ENCODE results near the gene BST2.

Gene BST2

DNA sequence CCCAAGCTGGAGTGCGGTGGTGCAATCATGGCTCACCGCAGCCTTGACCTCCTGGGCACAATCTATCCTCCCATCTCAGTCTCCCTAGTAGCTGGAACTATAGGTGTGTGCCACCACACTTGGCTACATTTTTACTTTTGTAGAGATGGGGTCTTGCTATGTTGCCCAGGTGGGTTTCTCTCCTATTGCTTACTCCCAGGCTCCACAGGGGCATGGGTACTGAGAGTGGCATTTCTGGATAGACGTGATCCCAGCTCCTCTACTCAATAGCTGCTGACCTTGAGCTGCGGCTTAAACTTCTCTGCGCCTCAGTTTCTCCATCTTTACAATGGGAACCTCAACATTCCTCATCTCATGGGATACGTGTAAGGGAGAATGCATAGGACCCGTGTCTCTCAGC lies 26.0 kb upstream of the BST2 start:
- no peak overlapping the region for H3K27ac Mint-ChIP-seq (ENCODE audit: low read depth)
- no peaks in the 10 kb centered on the region for H3K27me3 Mint-ChIP-seq
- H3K9me3 Mint-ChIP-seq: no peaks in the 10 kb centered on the region
- DNase-seq (ENCODE audit: low spot score in 2 of 2) (no peak), ATAC-seq (replicated peaks; ENCODE audit: extremely low read depth, poor library complexity, severe bottlenecking) (no peak)
- no peaks in the 10 kb centered on the region for H3K36me3 Mint-ChIP-seq (ENCODE audit: insufficient read depth)
- H3K4me1 Mint-ChIP-seq: no peaks in the 10 kb centered on the region
- H3K4me3 Mint-ChIP-seq: no peak overlapping the region

DNA sequence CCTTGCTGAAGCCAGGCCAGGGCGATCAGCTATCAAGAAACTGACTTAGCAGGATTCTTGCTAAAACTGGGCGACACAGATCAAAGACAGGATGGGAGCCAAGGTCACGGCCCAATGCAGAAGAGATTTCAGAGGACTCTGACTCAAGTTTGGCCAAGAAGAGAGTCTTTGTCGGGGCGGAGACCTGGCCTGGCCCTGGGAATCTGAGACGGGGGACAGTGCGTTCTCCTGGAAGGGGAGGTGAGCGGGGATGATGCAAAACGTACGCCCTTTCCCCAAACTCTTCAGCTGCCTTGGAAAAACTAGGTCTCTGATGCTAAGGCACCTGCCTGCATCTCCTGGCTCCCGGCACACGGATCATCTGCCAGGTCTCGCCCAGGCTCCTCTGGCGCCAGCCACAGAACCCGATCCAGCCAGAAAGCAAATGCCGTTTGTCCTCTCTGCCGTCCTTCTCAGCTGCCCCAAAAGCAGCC lies 24.2 kb upstream of the BST2 start:
- Mint-ChIP-seq H3K4me3 (no peak overlapping the region), H3K9me3 (no peaks in the 10 kb centered on the region), H3K36me3 (ENCODE audit: insufficient read depth) (no peaks in the 10 kb centered on the region), H3K27ac (ENCODE audit: low read depth) (no peak overlapping the region), H3K27me3 (no peaks in the 10 kb centered on the region), H3K4me1 (no peaks in the 10 kb centered on the region)
- no peak for DNase-seq (ENCODE audit: low spot score in 2 of 2)
- ATAC-seq (replicated peaks; ENCODE audit: extremely low read depth, poor library complexity, severe bottlenecking): no peak

DNA sequence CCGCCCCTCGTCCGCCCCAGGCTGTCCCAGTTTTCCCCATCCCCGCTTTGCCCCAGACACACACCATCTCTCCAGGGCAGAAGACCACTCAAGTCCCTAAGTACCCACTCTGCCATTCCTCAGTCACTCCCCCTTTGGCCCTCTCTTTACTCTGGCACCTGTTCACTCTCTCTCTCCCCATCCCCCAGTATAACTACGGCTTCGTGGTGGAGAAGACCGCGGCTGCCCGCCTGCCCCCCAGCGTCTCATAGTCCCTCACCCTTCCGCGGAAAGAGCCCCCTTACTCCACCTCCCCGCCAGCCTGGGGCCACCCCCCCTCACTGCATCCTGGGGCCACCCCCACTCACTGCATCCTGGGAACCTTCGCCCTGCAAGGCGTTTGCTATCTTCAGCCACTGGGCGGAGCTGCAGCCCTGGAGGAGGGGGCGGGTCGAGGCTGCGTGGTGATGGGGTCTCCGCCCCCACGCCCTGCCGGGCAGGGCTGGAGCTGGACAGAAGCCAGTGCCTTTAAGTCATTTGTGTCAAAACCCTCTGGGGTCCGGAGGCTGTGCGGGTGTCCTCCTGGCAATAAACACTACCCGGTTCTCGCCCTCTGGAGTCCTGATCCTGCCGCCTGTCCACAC lies 19.4 kb upstream of the BST2 start:
- no peaks in the 10 kb centered on the region for H3K9me3 Mint-ChIP-seq
- H3K27ac Mint-ChIP-seq (ENCODE audit: low read depth): no peak overlapping the region
- no peak overlapping the region for H3K4me3 Mint-ChIP-seq
- H3K4me1 Mint-ChIP-seq: peaks cover 8% of the 10 kb centered on the region
- no peaks in the 10 kb centered on the region for H3K27me3 Mint-ChIP-seq
- H3K36me3 Mint-ChIP-seq (ENCODE audit: insufficient read depth): peaks cover 5% of the 10 kb centered on the region
- ATAC-seq (replicated peaks; ENCODE audit: extremely low read depth, poor library complexity, severe bottlenecking): no peak
- no peak for DNase-seq (ENCODE audit: low spot score in 2 of 2)

DNA sequence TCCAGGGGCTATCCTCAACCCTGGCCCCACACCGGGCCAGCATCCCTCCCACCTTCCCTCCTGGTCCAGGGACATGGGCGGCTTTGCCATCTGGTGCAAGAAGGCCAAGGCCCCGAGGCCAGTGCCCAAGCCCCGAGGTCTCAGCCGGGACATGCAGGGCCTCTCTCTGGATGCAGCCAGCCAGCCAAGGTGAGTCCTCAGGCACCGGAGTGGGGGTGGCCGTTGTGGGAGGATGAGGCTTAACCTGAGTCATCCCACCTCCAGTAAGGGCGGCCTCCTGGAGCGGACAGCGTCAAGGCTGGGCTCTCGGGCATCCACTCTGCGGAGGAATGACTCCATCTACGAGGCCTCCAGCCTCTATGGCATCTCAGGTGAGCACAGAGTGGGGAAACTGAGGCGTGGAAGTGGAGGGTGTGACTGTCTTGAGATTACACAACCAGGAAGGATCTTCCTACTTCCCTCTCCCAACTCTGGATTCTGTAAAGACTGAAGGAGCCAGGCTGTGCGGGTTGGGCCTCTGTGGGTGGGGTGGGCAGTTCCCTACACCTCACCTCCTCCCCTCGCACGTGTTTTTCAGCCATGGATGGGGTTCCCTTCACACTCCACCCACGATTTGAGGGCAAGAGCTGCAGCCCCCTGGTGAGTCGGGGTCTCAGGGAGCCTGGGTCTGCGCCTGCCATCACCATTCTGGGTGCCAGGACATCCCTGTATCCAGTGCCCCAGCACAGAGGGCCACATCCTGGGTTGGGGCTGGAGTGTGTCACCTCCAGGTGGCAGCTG lies 18.2 kb upstream of the BST2 start:
- H3K4me3 Mint-ChIP-seq: no peak overlapping the region
- H3K27ac Mint-ChIP-seq (ENCODE audit: low read depth): no peak overlapping the region
- H3K36me3 Mint-ChIP-seq (ENCODE audit: insufficient read depth): peaks cover 7% of the 10 kb centered on the region
- peaks cover 13% of the 10 kb centered on the region for H3K4me1 Mint-ChIP-seq
- no peaks in the 10 kb centered on the region for H3K27me3 Mint-ChIP-seq
- ATAC-seq (replicated peaks; ENCODE audit: extremely low read depth, poor library complexity, severe bottlenecking) (no peak), DNase-seq (ENCODE audit: low spot score in 2 of 2) (no peak)
- H3K9me3 Mint-ChIP-seq: no peaks in the 10 kb centered on the region

DNA sequence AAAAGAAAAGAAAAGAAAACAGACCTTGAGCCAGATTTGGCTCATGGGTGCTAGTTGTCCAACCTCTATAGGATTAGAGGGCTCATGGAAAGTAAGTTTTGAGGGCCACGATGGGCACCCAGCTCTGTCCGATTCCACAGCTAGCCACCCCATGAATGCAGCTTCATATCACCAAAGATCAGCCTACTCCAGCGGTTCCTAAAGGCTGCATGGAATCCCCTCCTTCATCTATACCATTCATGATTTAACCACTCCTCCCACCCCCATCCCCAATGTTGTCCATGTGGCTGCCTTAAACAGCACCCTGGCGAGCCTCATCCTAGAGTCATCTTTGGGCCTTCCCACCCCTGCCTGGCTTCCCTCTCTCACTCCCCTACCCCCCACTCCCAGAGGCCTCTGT lies 16.5 kb upstream of the BST2 start:
- Mint-ChIP-seq H3K9me3 (no peaks in the 10 kb centered on the region), H3K27ac (ENCODE audit: low read depth) (no peak overlapping the region), H3K4me3 (no peak overlapping the region), H3K27me3 (no peaks in the 10 kb centered on the region), H3K4me1 (peaks cover 15% of the 10 kb centered on the region), H3K36me3 (ENCODE audit: insufficient read depth) (peaks cover 7% of the 10 kb centered on the region)
- DNase-seq (ENCODE audit: low spot score in 2 of 2) (no peak), ATAC-seq (replicated peaks; ENCODE audit: extremely low read depth, poor library complexity, severe bottlenecking) (no peak)

DNA sequence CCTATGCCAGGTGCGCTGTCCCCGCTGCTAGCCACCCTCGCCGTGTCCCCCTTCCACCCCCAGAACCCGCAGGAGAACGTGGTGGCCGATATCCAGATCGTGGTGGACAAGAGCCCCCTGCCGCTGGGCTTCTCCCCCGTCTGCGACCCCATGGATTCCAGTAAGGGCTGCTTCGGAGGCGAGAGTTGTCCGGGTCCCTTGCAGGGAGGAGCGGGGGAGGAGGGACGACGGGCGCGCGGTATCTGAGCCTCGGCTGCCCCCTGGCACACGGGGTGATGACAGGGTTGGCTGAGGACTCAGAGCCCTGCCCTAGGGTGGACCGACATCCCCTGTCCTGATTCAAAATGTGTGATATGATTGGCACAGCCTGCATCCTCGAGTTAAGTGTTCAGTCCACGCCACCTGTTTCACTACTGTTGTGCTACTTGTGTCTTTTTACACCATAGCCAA lies 15.1 kb upstream of the BST2 start:
- H3K4me3 Mint-ChIP-seq: peak overlapping the region; percentile 87
- H3K36me3 Mint-ChIP-seq (ENCODE audit: insufficient read depth): peaks cover 8% of the 10 kb centered on the region
- no peaks in the 10 kb centered on the region for H3K9me3 Mint-ChIP-seq
- peaks cover 18% of the 10 kb centered on the region for H3K4me1 Mint-ChIP-seq
- DNase-seq (ENCODE audit: low spot score in 2 of 2): no peak
- H3K27me3 Mint-ChIP-seq: no peaks in the 10 kb centered on the region
- no peak for ATAC-seq (replicated peaks; ENCODE audit: extremely low read depth, poor library complexity, severe bottlenecking)
- no peak overlapping the region for H3K27ac Mint-ChIP-seq (ENCODE audit: low read depth)

DNA sequence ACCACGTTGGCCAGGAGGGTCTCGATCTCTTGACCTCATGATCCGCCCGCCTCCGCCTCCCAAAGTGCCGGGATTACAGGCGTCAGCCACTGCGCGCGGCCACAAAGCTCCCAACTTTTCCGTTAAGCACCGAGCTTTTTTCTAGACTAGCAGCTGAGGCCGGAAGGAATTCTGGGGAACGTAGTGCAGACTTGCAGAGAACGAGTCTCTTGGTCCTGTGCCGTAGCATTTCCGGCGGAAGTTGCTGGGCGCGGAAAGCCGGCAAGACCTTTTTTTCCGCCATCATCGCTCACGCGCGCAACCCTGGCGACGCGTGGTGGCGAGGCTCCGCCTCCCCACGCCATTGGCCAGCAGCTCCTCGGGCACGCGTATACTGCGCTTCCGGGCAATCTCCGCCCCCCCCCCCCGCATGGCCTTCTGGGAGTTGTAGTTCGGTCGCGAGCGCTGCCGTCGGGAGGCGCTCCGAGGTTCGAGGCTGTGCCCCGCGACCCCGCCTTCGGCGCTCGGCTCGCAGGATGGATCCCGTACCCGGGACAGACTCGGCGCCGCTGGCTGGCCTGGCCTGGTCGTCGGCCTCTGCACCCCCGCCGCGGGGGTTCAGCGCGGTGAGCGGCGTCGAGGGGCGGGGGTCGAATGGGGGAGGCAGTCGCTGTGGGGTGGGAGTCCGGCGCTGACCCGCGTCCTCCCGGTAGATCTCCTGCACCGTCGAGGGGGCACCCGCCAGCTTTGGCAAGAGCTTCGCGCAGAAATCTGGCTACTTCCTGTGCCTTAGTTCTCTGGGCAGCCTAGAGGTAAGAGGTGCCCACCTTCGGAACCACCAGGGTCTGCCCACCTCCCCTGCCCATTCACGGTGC lies 14.4 kb upstream of the BST2 start, which contains the start of gene MVB12A:
TSS of gene MVB12A (plus strand) at position 427 of the 854 bp plus-strand sequence. CDS start at position 516, 89 bp downstream.
- Mint-ChIP-seq H3K27me3 (no peaks in the 10 kb centered on the region), H3K36me3 (ENCODE audit: insufficient read depth) (peaks cover 8% of the 10 kb centered on the region), H3K27ac (ENCODE audit: low read depth) (peak within 1 kb of the TSS; percentile 76), H3K4me3 (peak within 1 kb of the TSS; percentile 87), H3K9me3 (no peaks in the 10 kb centered on the region), H3K4me1 (peaks cover 18% of the 10 kb centered on the region)
- peak; percentile 94 for ATAC-seq (replicated peaks; ENCODE audit: extremely low read depth, poor library complexity, severe bottlenecking)
- DNase-seq (ENCODE audit: low spot score in 2 of 2): peak; percentile 85 to 93

DNA sequence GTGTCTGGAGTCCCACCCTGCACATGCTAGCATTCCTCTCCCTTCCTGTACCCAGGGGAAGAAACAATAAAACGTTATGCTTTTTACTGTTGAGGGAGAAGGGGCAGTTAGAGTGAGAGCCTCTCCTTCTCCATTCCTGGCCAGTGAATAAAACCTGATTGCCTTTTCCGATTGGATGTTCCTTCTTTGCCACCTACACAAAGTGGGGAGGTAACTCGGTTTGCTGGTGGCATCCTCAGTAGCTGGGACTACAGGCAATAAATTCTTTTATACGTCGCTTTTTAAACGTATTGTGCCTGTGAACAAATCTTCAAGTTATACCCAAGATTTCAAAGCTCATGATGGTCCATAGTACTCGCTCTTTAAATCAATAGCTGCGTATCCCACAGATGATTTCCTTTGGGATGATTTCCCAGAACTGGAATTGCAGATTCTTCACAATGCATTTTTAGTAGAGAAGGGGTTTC lies 13.8 kb upstream of the BST2 start:
- H3K27me3 Mint-ChIP-seq: no peaks in the 10 kb centered on the region
- DNase-seq (ENCODE audit: low spot score in 2 of 2) (no peak), ATAC-seq (replicated peaks; ENCODE audit: extremely low read depth, poor library complexity, severe bottlenecking) (no peak)
- H3K27ac Mint-ChIP-seq (ENCODE audit: low read depth): peak overlapping the region; percentile 76
- H3K4me1 Mint-ChIP-seq: peaks cover 18% of the 10 kb centered on the region
- H3K9me3 Mint-ChIP-seq: no peaks in the 10 kb centered on the region
- peak overlapping the region; percentile 87 for H3K4me3 Mint-ChIP-seq
- peaks cover 9% of the 10 kb centered on the region for H3K36me3 Mint-ChIP-seq (ENCODE audit: insufficient read depth)

DNA sequence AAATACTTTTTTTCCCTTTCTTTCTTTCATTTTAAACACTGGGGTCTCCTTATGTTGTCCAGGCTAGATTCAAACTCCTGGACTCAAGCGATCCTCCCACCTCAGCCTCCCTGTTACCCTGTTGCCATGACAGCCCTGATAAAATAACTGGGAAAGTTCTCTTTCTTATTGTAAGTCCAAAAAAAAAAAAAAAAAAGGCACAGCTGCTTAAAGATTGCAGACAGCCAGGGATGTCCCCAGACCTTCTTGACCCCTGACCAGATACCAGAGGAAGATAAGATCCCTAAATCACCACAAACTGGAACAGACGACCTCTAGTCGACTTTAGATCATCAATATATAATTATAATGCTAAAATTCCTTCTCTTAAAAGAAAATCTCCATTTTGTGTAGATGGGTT lies 13.3 kb upstream of the BST2 start:
- DNase-seq (ENCODE audit: low spot score in 2 of 2) (no peak), ATAC-seq (replicated peaks; ENCODE audit: extremely low read depth, poor library complexity, severe bottlenecking) (no peak)
- no peak overlapping the region for H3K27ac Mint-ChIP-seq (ENCODE audit: low read depth)
- H3K4me1 Mint-ChIP-seq: peaks cover 18% of the 10 kb centered on the region
- peaks cover 13% of the 10 kb centered on the region for H3K36me3 Mint-ChIP-seq (ENCODE audit: insufficient read depth)
- H3K4me3 Mint-ChIP-seq: peak overlapping the region; percentile 87
- H3K9me3 Mint-ChIP-seq: no peaks in the 10 kb centered on the region
- H3K27me3 Mint-ChIP-seq: no peaks in the 10 kb centered on the region

DNA sequence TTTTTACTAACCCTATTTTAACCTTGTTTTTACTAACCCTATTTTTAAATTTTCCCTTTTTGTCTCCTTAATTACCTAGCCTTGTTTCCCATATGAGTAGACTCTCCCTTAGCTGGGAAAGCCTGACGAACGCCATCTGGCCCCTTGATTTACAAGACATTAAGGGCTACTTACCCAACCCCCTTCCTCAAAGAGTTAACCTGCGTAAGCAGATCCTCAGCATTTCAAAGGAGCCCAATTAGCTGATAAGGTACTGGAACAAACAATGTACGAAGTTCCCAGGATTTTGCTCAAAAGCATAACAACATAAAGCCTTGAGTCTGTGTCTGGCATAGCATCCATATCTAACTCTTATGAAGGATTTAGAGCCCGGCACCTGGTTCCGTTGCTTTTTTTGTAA lies 9.7 kb upstream of the BST2 start:
- ATAC-seq (replicated peaks; ENCODE audit: extremely low read depth, poor library complexity, severe bottlenecking) (no peak), DNase-seq (ENCODE audit: low spot score in 2 of 2) (no peak)
- peaks cover 21% of the 10 kb centered on the region for H3K4me1 Mint-ChIP-seq
- no peaks in the 10 kb centered on the region for H3K9me3 Mint-ChIP-seq
- no peaks in the 10 kb centered on the region for H3K27me3 Mint-ChIP-seq
- H3K4me3 Mint-ChIP-seq: no peak overlapping the region
- peaks cover 26% of the 10 kb centered on the region for H3K36me3 Mint-ChIP-seq (ENCODE audit: insufficient read depth)
- no peak overlapping the region for H3K27ac Mint-ChIP-seq (ENCODE audit: low read depth)

DNA sequence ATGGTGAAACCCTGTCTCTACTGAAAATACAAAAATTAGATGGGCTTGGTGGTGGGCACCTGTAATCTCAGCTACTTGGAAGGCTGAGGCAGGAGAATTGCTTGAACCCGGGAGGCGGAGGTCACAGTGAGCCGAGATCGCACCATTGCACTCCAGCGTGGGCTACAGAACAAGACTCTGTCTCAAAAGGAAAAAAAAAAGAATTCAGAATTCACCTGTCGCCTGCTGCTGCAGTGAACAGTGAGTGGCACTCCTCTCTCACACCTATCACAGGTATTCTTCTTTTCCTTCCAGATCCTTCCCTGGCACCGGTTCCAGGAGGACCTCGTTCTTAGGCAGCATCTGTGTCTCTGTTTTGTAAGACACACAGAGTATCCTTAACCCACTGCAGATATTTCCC lies 8.7 kb upstream of the BST2 start:
- H3K36me3 Mint-ChIP-seq (ENCODE audit: insufficient read depth): peaks cover 25% of the 10 kb centered on the region
- H3K4me1 Mint-ChIP-seq: peaks cover 17% of the 10 kb centered on the region
- DNase-seq (ENCODE audit: low spot score in 2 of 2) (no peak), ATAC-seq (replicated peaks; ENCODE audit: extremely low read depth, poor library complexity, severe bottlenecking) (no peak)
- no peak overlapping the region for H3K4me3 Mint-ChIP-seq
- H3K27ac Mint-ChIP-seq (ENCODE audit: low read depth): no peak overlapping the region
- no peaks in the 10 kb centered on the region for H3K9me3 Mint-ChIP-seq
- no peaks in the 10 kb centered on the region for H3K27me3 Mint-ChIP-seq

DNA sequence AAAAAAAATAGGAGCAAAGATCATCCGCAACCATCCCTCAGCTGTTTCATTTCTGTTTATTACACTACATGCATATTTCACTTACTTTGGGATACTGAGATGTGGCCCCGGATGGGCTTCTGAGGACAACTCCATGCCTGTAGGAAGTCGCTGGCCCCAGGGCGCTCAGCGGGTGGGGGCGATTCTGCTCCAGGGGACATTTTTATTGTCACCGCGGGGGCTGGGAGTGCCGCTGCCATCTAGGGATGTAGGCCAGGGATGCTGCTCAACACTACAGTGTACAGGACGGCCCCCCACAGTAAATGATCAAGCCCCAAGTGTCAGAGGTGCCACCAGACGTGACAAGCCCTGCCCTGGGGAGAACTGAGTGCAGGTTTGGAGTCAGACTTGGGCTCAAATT lies 6.4 kb upstream of the BST2 start:
- Mint-ChIP-seq H3K36me3 (ENCODE audit: insufficient read depth) (peaks cover 26% of the 10 kb centered on the region), H3K4me1 (peaks cover 26% of the 10 kb centered on the region), H3K4me3 (no peak overlapping the region), H3K9me3 (no peaks in the 10 kb centered on the region), H3K27ac (ENCODE audit: low read depth) (no peak overlapping the region), H3K27me3 (no peaks in the 10 kb centered on the region)
- DNase-seq (ENCODE audit: low spot score in 2 of 2) (no peak), ATAC-seq (replicated peaks; ENCODE audit: extremely low read depth, poor library complexity, severe bottlenecking) (no peak)

Measured in central memory CD8-positive, alpha-beta T cell (primary cell).